Activated CD4-positive, alpha-beta T cell treated with anti-CD3 and anti-CD28 coated beads for 48 hours (primary cell): Measurements from ENCODE around the gene CRABP1.
"Not testable (repeated sequence)": the region's sequence is repeated elsewhere in the genome, so short reads cannot be mapped to it uniquely, and the experiment has no call there.

Experiments
- DNase-seq: peaks from one replicate; pipeline ENCODE4 v3.0.0-alpha.2; 2020

CRABP1 gene

DNA sequence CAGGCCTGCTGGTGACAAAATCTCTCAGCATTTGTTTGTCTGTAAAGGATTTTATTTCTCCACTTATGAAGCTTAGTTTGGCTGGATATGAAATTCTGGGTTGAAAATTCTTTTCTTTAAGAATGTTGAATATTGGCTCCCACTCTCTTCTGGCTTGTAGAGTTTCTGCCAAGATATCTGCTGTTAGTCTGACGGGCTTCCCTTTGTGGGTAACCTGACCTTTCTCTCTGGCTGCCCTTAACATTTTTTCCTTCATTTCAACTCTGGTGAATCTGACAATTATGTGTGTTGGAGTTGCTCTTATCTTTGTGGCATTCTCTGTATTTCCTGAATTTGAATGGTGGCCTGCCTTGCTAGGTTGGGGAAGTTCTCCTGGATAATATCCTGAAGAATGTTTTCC, 40.0 kb downstream of the CRABP1 start:
- DNase-seq: not testable (repeated sequence)

DNA sequence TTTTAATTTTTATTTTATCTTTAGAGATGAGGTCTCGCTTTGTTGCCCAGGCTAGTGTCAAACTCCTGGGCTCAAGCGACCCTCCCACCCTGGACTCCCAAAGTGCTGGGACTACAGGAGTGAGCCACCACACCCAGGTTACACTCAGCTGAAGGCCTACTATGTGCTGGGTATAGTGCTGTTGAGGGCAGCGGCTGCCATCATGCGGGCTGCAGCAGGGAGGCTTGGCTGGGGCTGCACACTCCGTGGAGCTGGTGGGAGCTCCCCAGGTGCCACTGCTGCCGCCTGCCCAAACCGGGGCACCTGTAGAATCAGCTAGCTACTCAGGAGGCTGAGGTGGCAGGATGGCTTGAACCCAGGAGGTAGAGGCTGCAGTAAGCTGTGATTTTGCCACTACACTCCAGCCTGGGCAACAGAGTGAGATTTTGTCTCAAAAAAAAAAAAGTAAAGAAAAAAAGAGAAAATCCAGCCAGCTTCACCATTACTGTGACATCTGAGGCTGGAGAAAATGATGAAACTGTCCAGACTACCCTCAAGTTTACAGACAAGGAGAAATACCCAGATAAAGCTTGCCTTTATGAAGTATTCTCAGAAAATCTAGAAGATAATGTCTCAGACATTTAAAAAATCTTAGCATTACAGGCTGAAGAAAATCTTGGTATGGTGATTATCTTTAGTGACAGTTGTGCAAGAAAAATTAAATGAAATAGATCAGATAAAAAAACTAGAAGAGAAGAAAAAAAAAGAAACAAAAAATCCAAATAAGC, 42.1 kb downstream of the CRABP1 start:
- DNase-seq: no peak

DNA sequence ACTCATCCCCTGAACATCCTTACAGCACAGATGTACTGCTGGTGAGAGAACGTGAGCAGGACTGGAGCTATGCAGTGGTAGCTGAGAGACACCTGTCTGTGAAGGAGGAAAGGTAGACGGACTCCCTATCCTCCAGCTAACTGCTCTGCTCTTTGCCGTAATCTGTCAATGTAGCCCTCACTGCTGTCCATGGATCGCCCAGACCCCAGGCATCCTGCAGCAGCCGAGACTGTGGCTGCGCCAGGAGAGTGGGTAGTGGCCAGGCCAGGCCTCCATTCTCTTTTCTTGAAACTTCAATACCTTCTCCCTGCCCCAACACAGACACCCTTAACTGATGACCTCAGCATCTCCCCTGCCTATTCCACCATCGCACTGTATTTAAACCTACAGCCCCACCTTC, 44.5 kb downstream of the CRABP1 start:
- no peak for DNase-seq

DNA sequence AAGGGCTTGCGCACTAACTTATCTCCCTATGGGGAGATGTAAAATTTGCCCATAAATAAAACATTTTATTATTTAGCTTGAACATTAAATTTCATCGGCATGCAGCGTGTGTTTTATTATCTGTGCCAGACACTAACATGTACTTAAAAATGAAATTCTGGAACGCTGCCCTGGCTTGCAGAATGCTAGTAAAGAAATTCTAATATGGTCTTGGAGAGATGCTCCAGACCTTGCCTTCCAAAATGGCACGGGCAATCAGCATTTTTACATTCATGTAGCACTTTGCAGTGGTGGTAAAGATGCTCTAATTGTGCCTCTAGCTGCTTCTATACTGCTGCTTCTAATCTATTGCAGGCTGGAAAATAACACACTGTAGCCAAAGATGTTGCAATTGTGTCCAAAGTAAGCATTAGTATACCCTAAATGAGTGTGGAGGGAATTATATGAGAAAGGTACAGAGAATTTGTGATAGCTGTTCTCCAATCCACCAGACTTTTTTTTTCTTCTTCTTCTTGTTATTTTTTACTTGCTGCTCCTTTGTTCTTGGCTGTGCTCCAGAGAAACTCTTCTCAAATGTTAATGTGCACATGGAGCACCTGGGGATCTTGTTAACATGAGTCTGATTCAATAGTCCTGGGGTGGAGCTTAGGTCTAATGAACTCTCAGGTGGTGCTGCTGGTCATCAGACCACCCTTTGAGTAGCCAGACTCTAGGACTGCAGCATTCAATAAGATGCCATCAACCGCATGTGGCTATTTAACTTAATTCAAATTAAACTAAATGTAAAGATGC, 47.3 kb downstream of the CRABP1 start:
- no peak for DNase-seq

DNA sequence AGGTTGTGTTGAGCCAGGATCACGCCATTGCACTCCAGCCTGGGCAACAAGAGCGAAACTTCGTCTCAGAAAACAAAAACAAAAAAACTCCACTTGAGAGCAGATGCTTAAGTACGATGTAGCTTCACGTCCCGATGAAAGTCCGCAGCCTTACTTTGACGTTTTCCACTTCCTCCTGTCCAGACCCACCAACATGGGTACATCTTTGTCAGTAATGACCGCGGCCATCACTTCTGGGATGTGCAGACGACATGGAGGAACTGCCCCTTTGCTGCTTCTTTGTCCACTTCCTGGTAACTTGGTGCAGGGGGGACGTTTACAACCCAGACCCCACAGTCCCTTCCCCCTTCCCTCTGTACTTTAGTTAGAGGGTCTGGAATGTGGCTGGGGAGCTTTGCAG, 48.7 kb downstream of the CRABP1 start:
- DNase-seq: no peak

DNA sequence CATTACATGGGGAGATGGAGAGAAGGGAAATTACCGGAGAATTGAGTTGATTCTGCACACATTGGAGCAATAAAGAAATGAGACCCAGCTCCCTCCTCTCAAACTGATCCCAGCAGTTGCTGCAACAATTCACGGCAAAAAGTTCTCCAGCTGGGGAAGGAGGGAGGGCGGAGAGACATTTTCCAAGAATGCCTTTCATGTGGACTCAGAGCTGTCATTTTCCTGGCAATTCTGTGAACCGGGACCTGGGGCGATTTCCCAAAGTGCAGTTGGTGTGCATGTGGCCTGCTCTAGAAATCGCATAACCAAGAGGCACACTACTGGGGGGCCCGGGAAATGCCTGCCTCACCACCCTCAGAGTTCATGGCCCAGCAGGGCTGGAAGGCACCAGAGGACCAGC, 49.2 kb downstream of the CRABP1 start:
- no peak for DNase-seq

DNA sequence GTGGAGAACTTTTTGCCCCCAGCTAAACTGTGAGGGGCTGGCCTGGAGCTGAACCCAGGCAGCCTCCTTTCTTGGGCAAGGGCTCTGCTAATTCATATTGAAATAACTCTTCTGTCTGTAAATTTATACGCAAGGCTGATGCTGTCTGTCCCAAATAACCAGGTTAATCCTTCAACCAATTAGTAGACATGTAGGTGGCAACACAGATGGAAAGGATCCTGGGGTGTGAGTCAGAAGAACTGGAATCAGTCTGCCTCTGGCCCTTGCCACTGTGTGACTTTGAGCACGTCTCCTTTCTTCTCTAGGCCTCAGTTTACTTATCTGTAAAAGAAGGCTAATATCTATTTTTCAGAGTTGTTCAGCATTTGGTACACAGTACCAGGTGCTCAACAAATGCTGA, 49.6 kb downstream of the CRABP1 start:
- DNase-seq: no peak

DNA sequence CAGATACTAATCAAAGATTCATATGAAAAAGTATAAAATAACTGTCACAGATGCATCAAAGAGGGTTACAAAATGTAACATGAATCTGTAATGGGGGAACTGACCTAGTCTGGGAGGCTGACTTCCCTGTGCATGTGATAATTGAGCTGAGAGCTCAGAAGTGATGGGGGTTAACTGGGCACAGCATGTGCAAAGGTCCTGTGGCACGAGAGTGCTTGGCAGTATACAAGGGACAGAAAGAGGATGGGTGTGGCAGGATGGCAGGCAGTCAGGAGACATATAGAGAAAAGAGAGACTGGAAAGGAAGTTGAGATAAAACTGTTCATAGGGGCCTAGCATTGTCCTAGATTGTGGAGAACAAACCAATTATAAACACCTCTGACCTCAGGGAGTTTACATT, 50.1 kb downstream of the CRABP1 start:
- no peak for DNase-seq

DNA sequence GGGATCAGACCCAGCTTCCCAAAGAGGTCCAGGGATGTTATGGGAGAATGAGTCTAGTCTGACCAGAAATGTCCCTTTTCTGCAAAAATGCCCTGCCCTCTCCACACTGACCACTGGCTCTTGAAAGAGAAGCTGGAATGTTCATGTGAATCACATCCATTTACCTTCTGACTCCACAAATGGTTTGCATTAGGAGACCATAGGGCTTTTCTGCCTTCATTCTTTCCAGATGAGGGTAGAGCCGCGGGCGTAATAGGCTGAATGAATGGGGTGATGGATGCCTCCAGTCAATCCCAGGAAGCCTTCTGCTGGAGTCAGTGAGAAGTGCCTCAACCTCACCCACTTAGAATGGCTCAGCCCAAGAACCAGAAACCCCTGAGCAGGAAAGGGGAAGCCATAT, 50.7 kb downstream of the CRABP1 start:
- no peak for DNase-seq

DNA sequence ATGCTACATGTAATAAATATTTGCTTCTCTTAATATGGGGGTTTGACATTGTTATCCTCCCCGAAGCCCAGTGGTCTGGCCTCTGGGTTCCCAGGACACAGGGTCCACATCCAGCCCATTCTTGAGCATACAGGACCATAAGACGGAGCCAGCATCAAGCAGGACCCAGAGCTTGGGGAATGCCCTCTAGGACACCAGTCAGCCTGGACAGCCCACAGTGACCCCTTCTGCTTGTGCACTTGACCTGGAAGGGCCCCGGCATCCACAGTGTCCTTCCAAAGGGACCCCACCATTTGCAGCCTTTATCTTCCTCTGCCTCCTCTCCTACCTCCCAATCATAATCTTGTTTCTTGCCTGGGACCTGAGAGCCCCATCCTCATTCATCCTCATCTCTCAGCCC, 51.6 kb downstream of the CRABP1 start:
- no peak for DNase-seq

DNA sequence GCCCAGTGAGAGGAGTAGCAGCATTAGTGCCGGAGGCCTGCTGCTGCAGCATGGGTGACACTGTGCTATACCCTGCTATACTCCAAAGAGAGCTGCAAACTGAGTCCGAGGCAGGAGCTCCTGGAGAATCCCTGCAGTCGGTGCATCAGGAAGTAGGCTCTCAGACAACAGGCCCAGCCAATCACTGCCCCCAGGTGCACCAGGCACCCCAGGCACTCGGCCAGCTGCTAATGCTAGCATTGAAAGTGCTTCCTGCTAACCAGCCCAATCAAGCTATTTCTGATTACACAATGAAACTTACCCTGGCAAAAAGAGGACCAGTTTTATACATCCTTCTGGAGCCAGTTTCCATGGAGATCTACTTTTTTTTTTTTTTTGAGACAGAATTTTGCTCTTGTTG, 52.3 kb downstream of the CRABP1 start:
- DNase-seq: no peak

DNA sequence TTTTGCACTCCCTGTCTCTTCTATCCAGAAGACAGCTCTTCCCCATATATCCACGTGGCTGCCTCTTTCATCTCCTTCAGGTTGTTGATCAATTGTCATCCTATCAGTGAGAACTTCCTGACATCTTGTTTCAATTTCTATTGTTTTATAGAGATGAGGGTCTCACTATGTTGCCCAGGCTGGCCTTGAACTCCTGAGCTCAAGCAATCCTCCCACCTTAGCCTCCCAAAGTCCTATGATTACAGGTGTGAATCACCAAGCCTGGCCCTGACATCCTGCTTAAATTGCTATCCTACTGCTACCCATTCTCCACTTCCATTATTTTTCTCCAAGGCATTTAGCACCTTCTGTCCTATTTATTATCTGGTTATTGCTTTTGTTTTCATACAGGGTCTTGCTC, 53.0 kb downstream of the CRABP1 start:
- no peak for DNase-seq

DNA sequence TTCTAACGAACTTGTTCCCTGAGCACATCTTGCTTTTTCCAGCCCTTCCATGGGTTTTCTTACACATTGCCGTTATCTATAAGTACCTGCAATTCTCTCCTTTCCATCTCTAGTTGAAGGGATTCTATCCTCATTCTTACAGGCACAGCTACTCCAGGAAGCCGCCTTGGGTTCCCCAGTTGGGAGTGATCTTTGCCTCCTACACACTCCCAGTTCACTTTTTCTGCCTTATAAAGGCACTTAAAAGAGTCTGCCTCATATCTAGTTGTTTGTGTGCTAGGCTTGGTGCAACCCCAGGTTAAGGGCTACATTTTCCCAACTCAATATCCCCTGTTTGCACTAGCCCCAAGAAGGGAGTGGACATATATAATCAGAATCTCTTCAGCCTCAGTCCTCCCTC, 53.9 kb downstream of the CRABP1 start:
- no peak for DNase-seq

DNA sequence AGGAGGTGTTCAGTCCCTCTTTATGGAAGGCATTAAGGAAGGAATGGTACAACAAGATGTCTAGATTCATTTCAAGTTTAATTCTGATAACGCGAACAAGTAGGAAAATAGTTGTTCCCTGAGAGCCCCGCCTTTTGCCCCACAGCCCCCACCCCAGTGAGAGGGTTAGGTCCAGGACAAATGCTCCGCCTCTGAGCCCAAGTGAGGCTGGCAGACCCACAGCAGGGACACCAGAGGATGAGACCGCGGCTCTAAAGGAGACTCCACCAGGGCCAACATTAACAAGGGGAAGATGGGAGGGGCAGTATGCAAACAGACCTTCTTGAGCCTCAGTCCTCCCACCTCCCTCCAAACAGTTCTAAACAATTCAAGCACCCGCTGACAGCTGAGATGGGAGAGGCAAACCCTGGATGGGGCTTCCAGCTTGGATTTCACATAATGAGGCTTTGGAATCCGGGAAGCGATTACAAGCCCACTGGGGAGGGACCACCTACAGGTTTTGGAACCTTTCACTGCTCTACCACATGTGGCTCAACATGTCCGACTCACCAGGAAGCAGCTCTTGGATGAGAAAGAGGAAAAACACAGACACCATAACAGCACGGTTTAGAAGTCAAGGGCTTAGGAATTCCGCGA, 54.9 kb downstream of the CRABP1 start:
- no peak for DNase-seq

DNA sequence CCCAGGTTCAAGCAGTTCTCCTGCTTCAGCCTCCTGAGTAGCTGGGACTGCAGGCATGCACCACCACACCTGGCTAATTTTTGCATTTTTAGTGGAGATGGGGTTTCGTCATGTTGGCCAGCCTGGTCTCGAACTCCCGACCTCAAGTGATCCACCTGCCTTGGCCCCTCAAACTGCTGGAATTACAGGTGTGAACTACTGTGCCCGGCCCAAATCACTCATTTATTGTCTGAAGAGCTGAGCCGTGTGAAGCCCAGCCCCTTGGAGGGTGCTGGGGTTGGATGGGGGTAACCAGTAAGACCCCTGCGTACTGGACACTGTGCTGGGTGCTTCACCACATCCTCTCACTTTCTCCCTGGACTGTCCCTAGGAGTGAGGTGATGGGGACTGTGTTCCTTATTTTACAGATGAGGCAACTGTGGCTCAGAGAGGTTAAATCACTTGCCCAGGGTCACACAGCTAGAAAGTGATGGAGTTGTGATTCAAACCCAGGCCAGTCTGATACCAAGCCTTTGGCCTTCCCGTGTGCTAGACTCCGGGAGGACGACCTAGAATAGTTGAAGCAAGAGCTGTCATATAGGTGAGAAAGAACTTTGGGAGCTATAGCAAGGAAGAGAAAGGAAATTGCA, 56.1 kb downstream of the CRABP1 start:
- no peak for DNase-seq

DNA sequence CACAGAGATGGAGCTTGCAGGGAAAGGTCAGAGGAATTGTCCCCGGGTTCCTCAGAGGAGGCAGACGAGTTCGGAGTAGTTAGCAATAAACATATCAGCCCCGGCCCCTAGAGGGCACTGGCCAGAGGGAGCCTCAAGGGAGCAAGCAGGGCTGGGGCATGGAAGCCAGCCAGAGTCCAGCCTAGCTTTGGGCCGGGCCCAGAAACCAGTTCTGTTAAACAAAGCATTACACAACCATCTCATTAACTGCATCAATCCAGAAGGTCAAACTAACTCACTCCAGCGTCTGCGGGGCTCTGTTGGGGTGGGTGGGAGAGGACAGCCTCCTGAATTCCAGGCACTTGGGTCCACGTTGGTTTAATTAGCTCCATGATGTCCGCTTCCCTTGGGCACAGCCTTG, 56.8 kb downstream of the CRABP1 start:
- DNase-seq: no peak

DNA sequence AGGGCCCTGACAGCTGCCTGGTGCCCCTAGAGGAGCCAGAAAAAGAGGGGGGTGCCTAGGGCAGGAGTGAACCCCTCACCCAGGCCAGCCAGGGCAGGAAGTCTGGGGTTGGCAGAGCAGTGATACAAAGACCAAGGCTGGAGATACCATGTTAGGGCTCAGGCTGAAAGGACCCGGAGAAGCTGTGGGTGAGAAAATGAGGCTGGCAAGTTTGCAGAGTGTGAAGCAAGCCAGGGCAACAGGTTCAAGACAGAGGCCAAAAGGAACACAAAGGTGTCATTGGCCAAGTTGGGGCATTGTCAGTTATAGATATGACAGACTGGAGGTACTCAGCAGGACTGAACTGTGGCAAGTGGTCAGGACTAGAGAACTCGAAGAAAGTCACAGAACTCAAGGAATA, 57.2 kb downstream of the CRABP1 start:
- no peak for DNase-seq
